Transverse colon (tissue), 4 donors: Measurements from ENCODE around the gene PGM5.
"Not testable (repeated sequence)": the region's sequence is repeated elsewhere in the genome, so short reads cannot be mapped to it uniquely, and the experiment has no call there.

Experiments
- EP300 ChIP-seq: sonication (generic); formaldehyde crosslinking; IDR thresholded peaks from one replicate; pipeline ENCODE4 v1.6.1; 2017; ENCODE audit warnings: antibody characterized with exemption, low read depth
- POLR2A ChIP-seq: fragments of 450-650 bp; IDR thresholded peaks from one replicate; pipeline ENCODE4 v1.6.1; 2016; ENCODE audit warnings: antibody characterized with exemption, mild to moderate bottlenecking, moderate library complexity
- POLR2AphosphoS5 ChIP-seq, 3 donors: sonication (generic); formaldehyde crosslinking; IDR thresholded peaks; one replicate each; pipeline ENCODE4 v1.6.1; 2016; ENCODE audit warnings: antibody characterized with exemption in 3 of 3
- TF ChIP-seq, protein P1 (sequence below), 5 experiments: fragments of 200-600 bp in 3 of 5; fragments of 450-650 bp in 2 of 5; sonication (generic) in 3 of 5; IDR thresholded peaks; 1 replicate in 2 of 5; 2 replicates in 3 of 5; pipeline ENCODE4 v1.5.1; 2016 to 2017; ENCODE audit warnings: antibody characterized with exemption in 5 of 5, inconsistent platforms in 3 of 5, mild to moderate bottlenecking in 2 of 5, moderate library complexity in 1 of 5

DNA sequence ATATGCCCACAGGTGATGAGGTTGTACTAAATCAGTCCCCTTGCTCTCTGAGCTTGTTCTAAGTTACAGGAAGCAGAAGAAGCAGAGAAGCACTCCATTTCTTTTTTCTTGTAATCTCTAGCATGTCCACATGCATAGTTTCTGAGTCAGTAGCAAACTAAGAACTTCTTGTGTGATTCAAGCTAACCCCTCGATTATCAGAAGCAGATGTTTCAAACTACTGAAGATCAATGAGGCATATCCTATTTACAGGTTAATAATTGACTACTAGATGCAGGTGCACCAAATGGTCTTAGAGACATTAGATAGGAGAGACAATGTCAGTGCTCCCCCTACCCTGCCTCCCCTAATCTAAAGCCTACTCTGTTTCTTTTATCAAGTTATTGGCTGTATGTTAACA is 21.3 kb downstream of the PGM5 start:
- TF ChIP-seq POLR2AphosphoS5 (IDR thresholded peaks at IDR 0.05); POLR2A; EP300: not testable (repeated sequence)
- TF ChIP-seq, protein P1, sequence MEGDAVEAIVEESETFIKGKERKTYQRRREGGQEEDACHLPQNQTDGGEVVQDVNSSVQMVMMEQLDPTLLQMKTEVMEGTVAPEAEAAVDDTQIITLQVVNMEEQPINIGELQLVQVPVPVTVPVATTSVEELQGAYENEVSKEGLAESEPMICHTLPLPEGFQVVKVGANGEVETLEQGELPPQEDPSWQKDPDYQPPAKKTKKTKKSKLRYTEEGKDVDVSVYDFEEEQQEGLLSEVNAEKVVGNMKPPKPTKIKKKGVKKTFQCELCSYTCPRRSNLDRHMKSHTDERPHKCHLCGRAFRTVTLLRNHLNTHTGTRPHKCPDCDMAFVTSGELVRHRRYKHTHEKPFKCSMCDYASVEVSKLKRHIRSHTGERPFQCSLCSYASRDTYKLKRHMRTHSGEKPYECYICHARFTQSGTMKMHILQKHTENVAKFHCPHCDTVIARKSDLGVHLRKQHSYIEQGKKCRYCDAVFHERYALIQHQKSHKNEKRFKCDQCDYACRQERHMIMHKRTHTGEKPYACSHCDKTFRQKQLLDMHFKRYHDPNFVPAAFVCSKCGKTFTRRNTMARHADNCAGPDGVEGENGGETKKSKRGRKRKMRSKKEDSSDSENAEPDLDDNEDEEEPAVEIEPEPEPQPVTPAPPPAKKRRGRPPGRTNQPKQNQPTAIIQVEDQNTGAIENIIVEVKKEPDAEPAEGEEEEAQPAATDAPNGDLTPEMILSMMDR (IDR thresholded peaks at IDR 0.05) = not testable (repeated sequence)
